ENCODE measurements around the gene UBAP2.

GRCh38 chr9:34079181-34079580 is 30.5 kb upstream of the UBAP2 start:
- TF ChIP-seq CTCF (IDR thresholded peaks at IDR 0.05), result no peak
- no peak for TF ChIP-seq POLR2A (IDR thresholded peaks at IDR 0.05)
